Measurements from ENCODE around the gene MAP4K4. TPM values are rescaled to one million over a fixed set of nuclear protein-coding genes. Genes with fewer than 3 reads are reported as not detected.

The MAP4K4 gene
- total and polyA plus RNA-seq, 2 of the 13 experiments (the other 11 are each of a cell fraction or from before 2014, with no cell fraction given) = 105 to 264 TPM

GRCh38 chr2:101766871-101767739 is 69.6 kb downstream of the MAP4K4 start (continued):
- TF ChIP-seq RFXAP (CRISPR knock-in tag; IDR thresholded peaks at IDR 0.05; ENCODE audit: borderline replicate concordance) = no peak
- TF ChIP-seq THRA (CRISPR knock-in tag; IDR thresholded peaks at IDR 0.05; ENCODE audit: borderline replicate concordance) = peak; percentile 71; the same call in 1 of the 2 replicates
- TF ChIP-seq MLLT10 (CRISPR knock-in tag; IDR thresholded peaks at IDR 0.05) = no peak
- peak; percentile 63; the same call in 1 of the 2 replicates for TF ChIP-seq POLR2G (IDR thresholded peaks at IDR 0.05; ENCODE audit: low read depth, low read length)
- TF ChIP-seq ELK4 (CRISPR knock-in tag; IDR thresholded peaks at IDR 0.05; ENCODE audit: borderline replicate concordance) = no peak
- no peak for TF ChIP-seq TMF1 (CRISPR knock-in tag; IDR thresholded peaks at IDR 0.05; ENCODE audit: low read depth)
- no peak for TF ChIP-seq MYC (CRISPR knock-in tag; IDR thresholded peaks at IDR 0.05; ENCODE audit: borderline replicate concordance)
- TF ChIP-seq BATF2 (CRISPR knock-in tag; IDR thresholded peaks at IDR 0.05) = no peak
- no peak for TF ChIP-seq PLSCR1 (CRISPR knock-in tag; IDR thresholded peaks at IDR 0.05; ENCODE audit: borderline replicate concordance)
- TF ChIP-seq FOSL2 (CRISPR knock-in tag; IDR thresholded peaks at IDR 0.05) = peak; percentile 69
- 0 out of 2 replicates have a peak, but pooled peaks have one; percentile 4 for TF ChIP-seq ATF7-NPFF (CRISPR knock-in tag; IDR thresholded peaks at IDR 0.05; ENCODE audit: low read depth)
- no peak for TF ChIP-seq ZFAT (CRISPR knock-in tag; conservative IDR thresholded peaks at IDR 0.05)
- no peak for TF ChIP-seq HINFP (CRISPR knock-in tag; IDR thresholded peaks at IDR 0.05; ENCODE audit: low read depth)
- TF ChIP-seq KDM5B (CRISPR knock-in tag; IDR thresholded peaks at IDR 0.05; ENCODE audit: borderline replicate concordance) = no peak
- peak; percentile 36; the same call in 1 of the 2 replicates for TF ChIP-seq HNF1B (CRISPR knock-in tag; IDR thresholded peaks at IDR 0.05)
- peak; percentile 82 for TF ChIP-seq TBX3 (IDR thresholded peaks at IDR 0.05; ENCODE audit: borderline replicate concordance)
- TF ChIP-seq JDP2 (CRISPR knock-in tag; IDR thresholded peaks at IDR 0.05; ENCODE audit: borderline replicate concordance) = no peak
- peak; percentile 70; the same call in 1 of the 2 replicates for TF ChIP-seq SMAD3 (CRISPR knock-in tag; IDR thresholded peaks at IDR 0.05)
- no peak for TF ChIP-seq MXD3 (CRISPR knock-in tag; IDR thresholded peaks at IDR 0.05)
- no peak for TF ChIP-seq MAFG (CRISPR knock-in tag; IDR thresholded peaks at IDR 0.05)
- TF ChIP-seq ZNF777 (CRISPR knock-in tag; IDR thresholded peaks at IDR 0.05) = no peak
